NT2/D1 (cell line): ENCODE data around the gene CRY1.

Experiments used
- SUZ12 ChIP-seq: IDR thresholded peaks from 2 replicates; pipeline ENCODE4 v1.6.1; 2011; ENCODE audit not compliant: insufficient read length, insufficient read depth; ENCODE audit errors: extremely low read depth
- YY1 ChIP-seq: IDR thresholded peaks from 2 replicates; pipeline ENCODE4 v1.6.1; 2011; ENCODE audit not compliant: insufficient read length, insufficient read depth
- ZNF274 ChIP-seq: IDR thresholded peaks from 2 replicates; pipeline ENCODE4 v1.6.1; 2011; ENCODE audit warnings: mild to moderate bottlenecking, low read depth, low read length

- TF ChIP-seq SUZ12 (no peak), ZNF274 (no peak), YY1 (no peak)
Observed at GRCh38 chr12:107108995-107109508, 15.7 kb upstream of the CRY1 start.
